ENCODE data around the gene SELENOV.

DNA sequence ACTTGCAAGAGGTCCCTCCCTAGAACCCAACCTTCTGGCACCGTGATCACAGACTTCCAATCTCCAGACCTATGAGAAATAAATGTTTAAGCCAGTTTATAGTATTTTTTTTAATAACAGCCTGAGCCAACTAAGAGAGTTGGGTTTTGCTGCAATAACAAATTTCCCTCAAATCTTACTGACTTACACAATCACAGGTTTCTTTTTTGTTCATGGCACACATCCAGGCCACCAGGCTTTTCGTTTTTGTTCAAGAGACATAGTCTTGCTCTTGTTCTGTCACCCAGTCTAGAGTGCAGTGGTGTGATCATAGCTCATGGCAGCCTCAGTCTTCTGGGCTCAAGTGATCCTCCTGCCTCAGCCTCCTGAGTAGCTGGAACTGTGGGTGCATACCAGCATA lies 2.0 kb upstream of the SELENOV start:
- TF ChIP-seq CTCF (IDR thresholded peaks at IDR 0.05) = no peak
- no peak for TF ChIP-seq POLR2A (IDR thresholded peaks at IDR 0.05)
